Right renal cortex interstitium (tissue), 3 donors: ENCODE data around the gene PRKCH. TPM values are rescaled to one million over a fixed set of nuclear protein-coding genes. Genes with fewer than 3 reads are reported as not detected.

Experiments used
- DNase-seq, 3 donors: peaks; one replicate each; pipeline ENCODE4 v3.0.0-alpha.2; 2013; ENCODE audit warnings: low read depth in 3 of 3, low spot score in 2 of 3
- polyA plus RNA-seq, 3 donors: library from polyadenylated mRNA; unstranded; fragments of 120-200 nt; gene quantifications; one replicate each; pipeline ENCODE4 v1.2.1, GENCODE V29; 2013; ENCODE audit not compliant: insufficient read length in 3 of 3

Gene PRKCH
- polyA plus RNA-seq, 3 donors: 17.5 to 20.1 (median 18.1) TPM

DNA sequence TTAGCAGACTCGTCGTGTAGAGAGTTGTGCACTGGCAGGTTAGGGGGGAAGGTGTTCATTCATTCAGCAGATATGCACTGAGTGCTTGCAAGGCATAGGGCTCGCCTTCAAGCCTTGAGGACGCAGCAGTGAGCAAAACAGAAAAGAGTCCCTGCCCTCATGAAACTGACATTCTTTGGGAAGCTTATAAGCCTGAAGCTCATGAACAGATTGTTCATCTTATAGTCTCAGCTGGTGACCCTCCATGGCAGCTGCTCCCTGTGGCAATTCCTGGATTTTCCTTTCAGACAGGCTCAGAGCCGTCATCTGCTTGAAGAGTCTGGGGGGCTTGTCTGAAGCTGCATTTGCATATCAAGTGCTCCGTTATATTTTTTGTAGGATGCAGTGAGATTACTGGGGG lies 148.4 kb downstream of the PRKCH start:
- no peak for DNase-seq

GRCh38 chr14:61470261-61470960 lies 149.0 kb downstream of the PRKCH start:
- DNase-seq: no peak

- DNase-seq: no peak
Measured at GRCh38 chr14:61470961-61471293, 149.5 kb downstream of the PRKCH start.

GRCh38 chr14:61471297-61472005 lies 150.1 kb downstream of the PRKCH start:
- no peak for DNase-seq

- no peak for DNase-seq
Measured at GRCh38 chr14:61472011-61472672, 150.8 kb downstream of the PRKCH start.

DNA sequence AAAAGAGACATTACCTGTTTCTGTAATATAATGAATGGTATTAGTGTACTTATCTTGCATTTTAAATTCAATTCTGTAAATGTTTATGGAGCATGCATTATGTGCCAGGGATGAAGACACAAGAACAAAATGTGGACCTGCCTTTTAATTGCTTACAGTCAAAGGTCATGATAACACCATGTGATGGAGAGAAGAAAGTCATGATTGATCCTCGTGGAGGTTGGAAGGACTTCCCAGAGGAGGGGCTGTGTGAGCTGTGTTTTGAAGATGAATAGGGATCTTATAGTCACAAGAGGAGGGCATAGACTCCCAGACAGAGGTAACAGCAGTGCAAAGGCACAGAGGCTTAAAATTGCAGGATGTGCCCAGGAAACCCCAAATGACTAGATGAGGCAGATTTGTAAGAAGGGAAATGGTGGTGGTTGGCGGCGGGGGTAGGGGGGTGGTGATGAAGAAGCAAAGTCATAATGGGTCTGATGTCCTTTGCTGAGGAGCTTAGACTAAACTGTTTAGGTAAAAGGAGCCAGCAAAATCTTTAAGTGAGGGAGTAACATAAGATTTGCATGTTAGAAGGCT lies 151.5 kb downstream of the PRKCH start:
- DNase-seq: no peak

DNA sequence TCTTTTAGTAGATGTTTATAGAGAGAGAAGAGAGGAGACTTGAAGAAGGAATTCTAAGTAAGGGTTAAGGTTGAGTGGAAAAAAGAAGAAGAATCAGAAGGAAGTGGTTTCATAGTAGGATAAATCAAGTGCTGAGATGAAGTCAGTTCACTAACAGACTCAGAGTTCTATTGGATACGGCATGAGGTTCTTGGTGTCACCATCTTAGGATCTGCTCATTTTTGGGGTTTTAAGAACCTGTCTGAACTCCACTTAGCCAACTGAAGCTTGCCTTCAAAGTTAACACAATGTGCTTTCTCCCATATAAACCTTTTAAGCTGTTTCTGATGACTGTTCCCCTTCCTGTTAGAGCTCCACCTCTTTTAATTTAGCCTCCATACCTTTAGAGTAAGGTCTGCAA lies 152.6 kb downstream of the PRKCH start:
- no peak for DNase-seq

- no peak for DNase-seq
Measured at GRCh38 chr14:61474701-61475100, 153.3 kb downstream of the PRKCH start.

- no peak for DNase-seq
Measured at GRCh38 chr14:61475316-61475715, 153.9 kb downstream of the PRKCH start.

GRCh38 chr14:61476105-61476753 lies 154.8 kb downstream of the PRKCH start:
- no peak for DNase-seq

GRCh38 chr14:61476754-61477410 lies 155.5 kb downstream of the PRKCH start:
- peak in 1 of 3 donors; percentile 39 for DNase-seq

- no peak for DNase-seq
Measured at GRCh38 chr14:61477712-61478462, 156.5 kb downstream of the PRKCH start.

- DNase-seq: no peak
Measured at GRCh38 chr14:61478971-61479473, 157.6 kb downstream of the PRKCH start.

- DNase-seq: no peak
Measured at GRCh38 chr14:61479746-61480502, 158.5 kb downstream of the PRKCH start.

- no peak for DNase-seq
Measured at GRCh38 chr14:61480704-61481285, 159.4 kb downstream of the PRKCH start.

GRCh38 chr14:61481701-61482100 lies 160.3 kb downstream of the PRKCH start:
- DNase-seq: no peak

- no peak for DNase-seq
Measured at GRCh38 chr14:61482348-61483206, 161.2 kb downstream of the PRKCH start.

DNA sequence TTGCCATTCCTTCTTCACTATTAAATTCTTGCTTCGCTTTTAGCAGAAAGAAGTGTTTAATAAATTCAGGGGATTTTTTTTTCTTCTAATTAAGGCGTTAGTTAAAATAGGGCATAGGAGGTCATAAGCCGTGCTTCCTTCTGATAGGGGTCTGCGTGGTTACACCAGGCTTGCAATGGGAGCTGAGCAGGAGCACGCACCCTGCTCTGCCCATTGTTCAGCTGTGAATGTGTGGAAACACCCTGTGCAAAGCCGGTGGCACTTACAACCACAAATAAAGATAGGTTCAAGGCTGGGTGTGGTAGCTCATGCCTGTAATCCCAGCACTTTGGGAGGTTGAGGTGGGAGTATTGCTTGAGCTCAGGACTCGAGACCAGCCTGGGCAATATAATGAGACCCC lies 162.1 kb downstream of the PRKCH start:
- no peak for DNase-seq
